ENCODE measurements around the gene SNX24.
A peak's percentile ranks its signal among the peaks of the same experiment; 100 is the strongest.

Gene SNX24

GRCh38 chr5:122996091-122996490, 150.7 kb downstream of the SNX24 start:
- Histone ChIP-seq H3K27ac (ENCODE audit: low read length) (no peak overlapping the region), H3K4me3 (ENCODE audit: low read length) (no peak overlapping the region), H3K9me3 (ENCODE audit: control insufficient read depth, insufficient read depth, low read length) (no peaks in the 10 kb centered on the region), H3K27me3 (ENCODE audit: control insufficient read depth, insufficient read depth, low read length) (no peaks in the 10 kb centered on the region), H3K4me1 (ENCODE audit: control insufficient read depth, insufficient read depth, low read length) (no peaks in the 10 kb centered on the region; the same call in 1 of the 2 replicates), H3K36me3 (ENCODE audit: control insufficient read depth, insufficient read depth, low read length) (no peaks in the 10 kb centered on the region)
- no peak for DNase-seq (ENCODE audit: low read depth, low spot score)
- WGBS (ENCODE audit: insufficient coverage, insufficient read length) = no CpG with 5 or more reads among the region's 3 CpGs

- Histone ChIP-seq H3K4me1 (ENCODE audit: control insufficient read depth, insufficient read depth, low read length) (no peaks in the 10 kb centered on the region; the same call in 1 of the 2 replicates), H3K36me3 (ENCODE audit: control insufficient read depth, insufficient read depth, low read length) (no peaks in the 10 kb centered on the region), H3K4me3 (ENCODE audit: low read length) (no peak overlapping the region), H3K27me3 (ENCODE audit: control insufficient read depth, insufficient read depth, low read length) (no peaks in the 10 kb centered on the region), H3K27ac (ENCODE audit: low read length) (no peak overlapping the region), H3K9me3 (ENCODE audit: control insufficient read depth, insufficient read depth, low read length) (no peaks in the 10 kb centered on the region)
- WGBS (ENCODE audit: insufficient coverage, insufficient read length) = no CpG with 5 or more reads among the region's 7 CpGs
- no peak for DNase-seq (ENCODE audit: low read depth, low spot score)
These were observed 151.9 kb downstream of the SNX24 start for GRCh38 chr5:122997294-122997693.

GRCh38 chr5:122999947-123000563, 154.6 kb downstream of the SNX24 start:
- Histone ChIP-seq H3K27ac (ENCODE audit: low read length) (no peak overlapping the region), H3K9me3 (ENCODE audit: control insufficient read depth, insufficient read depth, low read length) (no peaks in the 10 kb centered on the region), H3K4me1 (ENCODE audit: control insufficient read depth, insufficient read depth, low read length) (no peaks in the 10 kb centered on the region; the same call in 1 of the 2 replicates), H3K36me3 (ENCODE audit: control insufficient read depth, insufficient read depth, low read length) (no peaks in the 10 kb centered on the region), H3K4me3 (ENCODE audit: low read length) (no peak overlapping the region), H3K27me3 (ENCODE audit: control insufficient read depth, insufficient read depth, low read length) (no peaks in the 10 kb centered on the region)
- DNase-seq (ENCODE audit: low read depth, low spot score) = peak; percentile 41
- WGBS (ENCODE audit: insufficient coverage, insufficient read length) = no CpG with 5 or more reads among the region's 10 CpGs

GRCh38 chr5:123000731-123001130, 155.3 kb downstream of the SNX24 start:
- DNase-seq (ENCODE audit: low read depth, low spot score) = no peak
- WGBS (ENCODE audit: insufficient coverage, insufficient read length) = no CpG with 5 or more reads among the region's 1 CpG
- no peak overlapping the region for H3K27ac ChIP-seq (ENCODE audit: low read length)
- no peaks in the 10 kb centered on the region for H3K36me3 ChIP-seq (ENCODE audit: control insufficient read depth, insufficient read depth, low read length)
- H3K4me3 ChIP-seq (ENCODE audit: low read length) = no peak overlapping the region
- no peaks in the 10 kb centered on the region for H3K9me3 ChIP-seq (ENCODE audit: control insufficient read depth, insufficient read depth, low read length)
- H3K4me1 ChIP-seq (ENCODE audit: control insufficient read depth, insufficient read depth, low read length) = no peaks in the 10 kb centered on the region; the same call in 1 of the 2 replicates
- H3K27me3 ChIP-seq (ENCODE audit: control insufficient read depth, insufficient read depth, low read length) = no peaks in the 10 kb centered on the region

- H3K4me1 ChIP-seq (ENCODE audit: control insufficient read depth, insufficient read depth, low read length) = no peaks in the 10 kb centered on the region; the same call in 1 of the 2 replicates
- H3K27ac ChIP-seq (ENCODE audit: low read length) = no peak overlapping the region
- H3K4me3 ChIP-seq (ENCODE audit: low read length) = no peak overlapping the region
- no peaks in the 10 kb centered on the region for H3K36me3 ChIP-seq (ENCODE audit: control insufficient read depth, insufficient read depth, low read length)
- no peak for DNase-seq (ENCODE audit: low read depth, low spot score)
- H3K27me3 ChIP-seq (ENCODE audit: control insufficient read depth, insufficient read depth, low read length) = no peaks in the 10 kb centered on the region
- WGBS (ENCODE audit: insufficient coverage, insufficient read length) = no CpG with 5 or more reads among the region's 7 CpGs
- H3K9me3 ChIP-seq (ENCODE audit: control insufficient read depth, insufficient read depth, low read length) = no peaks in the 10 kb centered on the region
These were observed 156.4 kb downstream of the SNX24 start for GRCh38 chr5:123001808-123002207.

GRCh38 chr5:123007182-123007581, 161.8 kb downstream of the SNX24 start:
- no peak for DNase-seq (ENCODE audit: low read depth, low spot score)
- no peaks in the 10 kb centered on the region for H3K9me3 ChIP-seq (ENCODE audit: control insufficient read depth, insufficient read depth, low read length)
- H3K4me1 ChIP-seq (ENCODE audit: control insufficient read depth, insufficient read depth, low read length) = 0 out of 2 replicates have a peak, but pooled peaks cover 2% of the 10 kb centered on the region
- no peaks in the 10 kb centered on the region for H3K27me3 ChIP-seq (ENCODE audit: control insufficient read depth, insufficient read depth, low read length)
- WGBS (ENCODE audit: insufficient coverage, insufficient read length) = no CpG with 5 or more reads among the region's 6 CpGs
- no peaks in the 10 kb centered on the region for H3K36me3 ChIP-seq (ENCODE audit: control insufficient read depth, insufficient read depth, low read length)
- H3K4me3 ChIP-seq (ENCODE audit: low read length) = no peak overlapping the region
- H3K27ac ChIP-seq (ENCODE audit: low read length) = no peak overlapping the region

- no peaks in the 10 kb centered on the region for H3K36me3 ChIP-seq (ENCODE audit: control insufficient read depth, insufficient read depth, low read length)
- 0 out of 2 replicates have a peak, but pooled peaks cover 2% of the 10 kb centered on the region for H3K4me1 ChIP-seq (ENCODE audit: control insufficient read depth, insufficient read depth, low read length)
- WGBS (ENCODE audit: insufficient coverage, insufficient read length) = no CpG with 5 or more reads among the region's 6 CpGs
- H3K9me3 ChIP-seq (ENCODE audit: control insufficient read depth, insufficient read depth, low read length) = no peaks in the 10 kb centered on the region
- no peak overlapping the region for H3K4me3 ChIP-seq (ENCODE audit: low read length)
- H3K27ac ChIP-seq (ENCODE audit: low read length) = no peak overlapping the region
- no peaks in the 10 kb centered on the region for H3K27me3 ChIP-seq (ENCODE audit: control insufficient read depth, insufficient read depth, low read length)
- no peak for DNase-seq (ENCODE audit: low read depth, low spot score)
These were observed 162.3 kb downstream of the SNX24 start for GRCh38 chr5:123007754-123008153.

- DNase-seq (ENCODE audit: low read depth, low spot score) = no peak
- Histone ChIP-seq H3K36me3 (ENCODE audit: control insufficient read depth, insufficient read depth, low read length) (no peaks in the 10 kb centered on the region), H3K27ac (ENCODE audit: low read length) (no peak overlapping the region), H3K4me1 (ENCODE audit: control insufficient read depth, insufficient read depth, low read length) (0 out of 2 replicates have a peak, but pooled peaks cover under 1% of the 10 kb centered on the region), H3K9me3 (ENCODE audit: control insufficient read depth, insufficient read depth, low read length) (no peaks in the 10 kb centered on the region), H3K4me3 (ENCODE audit: low read length) (no peak overlapping the region), H3K27me3 (ENCODE audit: control insufficient read depth, insufficient read depth, low read length) (no peaks in the 10 kb centered on the region)
- WGBS (ENCODE audit: insufficient coverage, insufficient read length) = no CpG with 5 or more reads among the region's 1 CpG
These were observed 166.9 kb downstream of the SNX24 start for GRCh38 chr5:123012321-123012720.

GRCh38 chr5:123014689-123015088, 169.3 kb downstream of the SNX24 start:
- Histone ChIP-seq H3K4me1 (ENCODE audit: control insufficient read depth, insufficient read depth, low read length) (no peaks in the 10 kb centered on the region), H3K4me3 (ENCODE audit: low read length) (no peak overlapping the region), H3K27ac (ENCODE audit: low read length) (no peak overlapping the region), H3K27me3 (ENCODE audit: control insufficient read depth, insufficient read depth, low read length) (no peaks in the 10 kb centered on the region), H3K36me3 (ENCODE audit: control insufficient read depth, insufficient read depth, low read length) (no peaks in the 10 kb centered on the region), H3K9me3 (ENCODE audit: control insufficient read depth, insufficient read depth, low read length) (no peaks in the 10 kb centered on the region)
- no CpG with 5 or more reads among the region's 1 CpG for WGBS (ENCODE audit: insufficient coverage, insufficient read length)
- no peak for DNase-seq (ENCODE audit: low read depth, low spot score)

GRCh38 chr5:123028222-123028621, 182.8 kb downstream of the SNX24 start:
- Histone ChIP-seq H3K36me3 (ENCODE audit: control insufficient read depth, insufficient read depth, low read length) (peaks cover 3% of the 10 kb centered on the region; the same call in 1 of the 2 replicates), H3K9me3 (ENCODE audit: control insufficient read depth, insufficient read depth, low read length) (no peaks in the 10 kb centered on the region; the same call in 1 of the 2 replicates), H3K4me3 (ENCODE audit: low read length) (no peak overlapping the region), H3K27ac (ENCODE audit: low read length) (no peak overlapping the region), H3K27me3 (ENCODE audit: control insufficient read depth, insufficient read depth, low read length) (no peaks in the 10 kb centered on the region), H3K4me1 (ENCODE audit: control insufficient read depth, insufficient read depth, low read length) (peaks cover 3% of the 10 kb centered on the region; the same call in 1 of the 2 replicates)
- no CpG with 5 or more reads among the region's 9 CpGs for WGBS (ENCODE audit: insufficient coverage, insufficient read length)
- no peak for DNase-seq (ENCODE audit: low read depth, low spot score)

GRCh38 chr5:123033157-123033671, 187.8 kb downstream of the SNX24 start:
- Histone ChIP-seq H3K9me3 (ENCODE audit: control insufficient read depth, insufficient read depth, low read length) (no peaks in the 10 kb centered on the region), H3K27ac (ENCODE audit: low read length) (no peak overlapping the region), H3K4me3 (ENCODE audit: low read length) (no peak overlapping the region), H3K27me3 (ENCODE audit: control insufficient read depth, insufficient read depth, low read length) (no peaks in the 10 kb centered on the region), H3K36me3 (ENCODE audit: control insufficient read depth, insufficient read depth, low read length) (no peaks in the 10 kb centered on the region), H3K4me1 (ENCODE audit: control insufficient read depth, insufficient read depth, low read length) (peaks cover 3% of the 10 kb centered on the region; the same call in 1 of the 2 replicates)
- no CpG with 5 or more reads among the region's 6 CpGs for whole genome bisulfite sequencing (ENCODE audit: insufficient coverage, insufficient read length)
- no peak for DNase-seq (ENCODE audit: low read depth, low spot score)

All from iPS DF 6.9 (cell line).